ENCODE measurements around the gene TOM1L2.

DNA sequence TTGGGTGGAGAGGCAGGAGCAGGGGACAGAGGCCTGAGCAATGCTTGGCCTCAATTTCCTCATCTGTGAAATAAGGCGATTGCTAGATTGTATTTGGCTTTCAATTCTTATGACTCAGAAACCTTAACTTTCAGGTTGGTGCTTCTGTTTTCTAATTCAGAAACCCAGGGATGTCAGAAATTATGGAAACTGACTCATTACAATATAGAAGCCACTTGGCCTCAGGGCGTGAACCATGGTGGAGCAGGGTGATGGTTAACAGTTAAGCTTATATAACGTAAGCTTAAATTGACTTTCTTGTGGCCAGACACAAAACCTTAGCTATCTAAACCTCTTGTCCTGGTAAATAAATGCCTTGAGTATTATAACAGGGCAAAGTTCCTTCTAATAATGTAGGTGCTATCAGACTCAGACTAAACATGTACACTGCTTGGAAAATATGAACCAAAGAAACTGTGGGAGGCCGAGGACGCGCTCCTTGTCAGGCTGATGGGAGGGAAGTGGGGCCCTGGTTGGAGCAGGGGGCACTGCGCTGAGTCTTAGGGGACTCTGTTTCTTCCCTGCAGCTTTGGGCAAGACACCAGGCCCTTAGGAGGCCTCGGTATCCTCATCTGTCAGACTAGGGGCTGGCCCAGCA is 118.3 kb downstream of the TOM1L2 start:
- TF ChIP-seq EZH2 (IDR thresholded peaks at IDR 0.05; ENCODE audit: insufficient read depth, poor library complexity, severe bottlenecking) = no peak
- no peak for TF ChIP-seq EZH2phosphoT487 (IDR thresholded peaks at IDR 0.05; ENCODE audit: insufficient read depth, low read depth)
